ENCODE data around the gene ZNF407.

GRCh38 chr18:75081486-75081885 is 483.8 kb downstream of the ZNF407 start:
- TF ChIP-seq FOXK2 (IDR thresholded peaks at IDR 0.05) (no peak), BHLHE40 (IDR thresholded peaks at IDR 0.05; ENCODE audit: borderline replicate concordance) (no peak), ELF4 (IDR thresholded peaks at IDR 0.05) (no peak), SUZ12 (IDR thresholded peaks at IDR 0.05) (no peak), TARDBP (IDR thresholded peaks at IDR 0.05) (no peak), SP1 (IDR thresholded peaks at IDR 0.05) (no peak), FOXA1 (IDR thresholded peaks at IDR 0.05) (no peak), FOXM1 (IDR thresholded peaks at IDR 0.05; ENCODE audit: borderline replicate concordance) (no peak), ARNT (IDR thresholded peaks at IDR 0.05) (no peak), L3MBTL2 (conservative IDR thresholded peaks at IDR 0.05) (no peak), PKNOX1 (IDR thresholded peaks at IDR 0.05) (no peak), HDGF (IDR thresholded peaks at IDR 0.05; ENCODE audit: borderline replicate concordance) (no peak), CTBP1 (IDR thresholded peaks at IDR 0.05; ENCODE audit: borderline replicate concordance) (no peak), ZNF384 (IDR thresholded peaks at IDR 0.05) (no peak)
